HCT116 (cell line): ENCODE measurements around the gene FBRS. TPM values are rescaled to one million over a fixed set of nuclear protein-coding genes. Genes with fewer than 3 reads are reported as not detected.
"Not testable (repeated sequence)": the region's sequence is repeated elsewhere in the genome, so short reads cannot be mapped to it uniquely, and the experiment has no call there.

Source experiments
- ATAC-seq: fragments of 200-7000 bp; cut with Tn5 transposase; 2 replicates; pipeline ENCODE4 v1.9.1; 2020; ENCODE audit warnings: mild to moderate bottlenecking, moderate library complexity
- BruUV-seq: library from RNA; stranded (reverse); fragments of 400-500 nt; replicated peaks from 2 replicates; lab custom pipeline; 2021; lab: Mats Ljungman, UMichigan
- CTCF ChIA-PET: fragments of 300-600 bp; sonication (Branson Sonifier 250); formaldehyde crosslinking; loops from one replicate; lab custom pipeline; 2021; ENCODE audit warnings: antibody characterized with exemption; lab: Charles Lee
- POLR2A ChIA-PET: fragments of 300-600, 350-600 bp; sonication (Branson Sonifier 250); formaldehyde crosslinking; loops from one replicate; lab custom pipeline; 2021; ENCODE audit warnings: antibody characterized with exemption; lab: Charles Lee
- RAD21 ChIA-PET, 2 experiments: fragments of 300-600 bp; sonication (Branson Sonifier 250); formaldehyde crosslinking; loops; one replicate each; lab custom pipeline; 2023; ENCODE audit warnings: low total read pairs in 2 of 2; ENCODE audit not compliant: uncharacterized antibody in 2 of 2, unreplicated experiment in 2 of 2, low non-redundant PET in 1 of 2; lab: Charles Lee
- DNase-seq: peaks from one replicate; pipeline ENCODE4 v3.0.0-alpha.2; 2010; ENCODE audit warnings: low read depth, low spot score
- H2AFZ ChIP-seq: fragments of 200-600 bp; shearing (Covaris generic), sonication (generic); 2 replicates; pipeline ENCODE4 v1.6.1; 2017; ENCODE audit warnings: low read depth, mixed run types, mixed read lengths, antibody characterized with exemption, low read length; ENCODE audit not compliant: poor library complexity, severe bottlenecking
- H3K27ac ChIP-seq: 2 replicates; pipeline ENCODE4 v1.5.1; 2012; ENCODE audit warnings: low read depth, low read length
- H3K27me3 ChIP-seq: fragments of 200-600 bp; sonication (generic); 2 replicates; pipeline ENCODE4 v1.6.1; 2016; ENCODE audit warnings: mixed run types, low read length, mixed read lengths; ENCODE audit not compliant: insufficient read depth
- H3K36me3 ChIP-seq, 2 experiments: fragments of 200-500 bp in 1 of 2; fragments of 200-600 bp in 1 of 2; sonication (Bioruptor generic) in 1 of 2; sonication (generic) in 1 of 2; 2 replicates each; pipeline versions ENCODE4 v1.5.1 to v1.6.1; 2014 to 2016; ENCODE audit warnings: low read length in 2 of 2, inconsistent platforms in 1 of 2, mixed read lengths in 1 of 2, mixed run types in 1 of 2; ENCODE audit not compliant: insufficient read depth in 2 of 2, control insufficient read depth in 1 of 2
- H3K4me1 ChIP-seq, 2 experiments: fragments of 200-600 bp in 1 of 2; sonication (generic) in 1 of 2; 2 replicates each; pipeline versions ENCODE4 v1.5.1 to v1.6.1; 2012 to 2017; ENCODE audit warnings: low read length in 2 of 2, inconsistent platforms in 1 of 2, mild to moderate bottlenecking in 1 of 2, mixed read lengths in 1 of 2, mixed run types in 1 of 2, moderate library complexity in 1 of 2; ENCODE audit not compliant: insufficient read depth in 2 of 2, control insufficient read depth in 1 of 2
- H3K4me2 ChIP-seq: fragments of 200-600 bp; sonication (generic); 2 replicates; pipeline ENCODE4 v1.6.1; 2017; ENCODE audit warnings: mixed run types, low read length, mixed read lengths
- H3K4me3 ChIP-seq, 2 experiments: fragments of 200-600 bp in 1 of 2; sonication (generic) in 1 of 2; replicated peaks in 1 of 2; 2 replicates each; pipeline ENCODE4 v1.5.1; 2011 to 2016; ENCODE audit warnings: low read length in 2 of 2, control low read depth in 1 of 2, low read depth in 1 of 2, mild to moderate bottlenecking in 1 of 2, mixed read lengths in 1 of 2, mixed run types in 1 of 2
- H3K79me2 ChIP-seq: fragments of 200-600 bp; sonication (generic); 2 replicates; pipeline ENCODE4 v1.6.1; 2017; ENCODE audit warnings: mild to moderate bottlenecking, mixed run types, low read length, moderate library complexity, mixed read lengths; ENCODE audit not compliant: insufficient read depth
- H3K9ac ChIP-seq: fragments of 200-600 bp; sonication (generic); 2 replicates; pipeline ENCODE4 v1.6.1; 2016; ENCODE audit warnings: low read length, mixed read lengths
- H3K9me2 ChIP-seq: fragments of 200-600 bp; sonication (generic), shearing (Covaris generic); 2 replicates; pipeline ENCODE4 v1.6.1; 2017; ENCODE audit warnings: mixed run types, mild to moderate bottlenecking, moderate library complexity; ENCODE audit not compliant: insufficient read depth
- H3K9me3 ChIP-seq, 2 experiments: fragments of 200-500 bp in 1 of 2; fragments of 200-600 bp in 1 of 2; sonication (Bioruptor generic) in 1 of 2; sonication (generic) in 1 of 2; 2 replicates each; pipeline ENCODE4 v1.6.1; 2014 to 2017; ENCODE audit warnings: low read length in 2 of 2, mixed read lengths in 2 of 2, inconsistent platforms in 1 of 2, low read depth in 1 of 2, mild to moderate bottlenecking in 1 of 2, mixed run types in 1 of 2, moderate library complexity in 1 of 2; ENCODE audit not compliant: control insufficient read depth in 1 of 2, insufficient read depth in 1 of 2
- H4K20me1 ChIP-seq: fragments of 200-600 bp; sonication (generic), shearing (Covaris generic); 2 replicates; pipeline ENCODE4 v1.6.1; 2017; ENCODE audit warnings: mixed run types, mild to moderate bottlenecking, moderate library complexity; ENCODE audit not compliant: insufficient read depth
- CBX3 ChIP-seq: IDR thresholded peaks from 2 replicates; pipeline ENCODE4 v1.6.1; 2012; ENCODE audit warnings: low read depth
- EGR1 ChIP-seq: IDR thresholded peaks from 2 replicates; pipeline ENCODE4 v1.6.1; 2012; ENCODE audit warnings: low read depth
- EZH2phosphoT487 ChIP-seq: fragments of 200-600 bp; IDR thresholded peaks from 2 replicates; pipeline ENCODE4 v1.6.1; 2018; ENCODE audit warnings: antibody characterized with exemption, borderline replicate concordance
- JUND ChIP-seq: IDR thresholded peaks from 2 replicates; pipeline ENCODE4 v1.6.1; 2012
- MAX ChIP-seq: IDR thresholded peaks from 2 replicates; pipeline ENCODE4 v1.6.1; 2012
- POLR2A ChIP-seq: IDR thresholded peaks from 2 replicates; pipeline ENCODE4 v1.7.0; 2011; ENCODE audit warnings: borderline replicate concordance; ENCODE audit not compliant: insufficient read depth, insufficient read length; ENCODE audit errors: extremely low read depth
- RAD21 ChIP-seq: IDR thresholded peaks from 2 replicates; pipeline ENCODE4 v1.6.1; 2012; ENCODE audit warnings: low read depth, mild to moderate bottlenecking
- REST ChIP-seq: IDR thresholded peaks from 2 replicates; pipeline ENCODE4 v1.6.1; 2012; ENCODE audit warnings: low read depth
- SIN3A ChIP-seq: IDR thresholded peaks from 2 replicates; pipeline ENCODE4 v1.6.1; 2012; ENCODE audit warnings: low read depth
- SRF ChIP-seq: IDR thresholded peaks from 2 replicates; pipeline ENCODE4 v1.6.1; 2012; ENCODE audit warnings: low read depth
- TCF7L2 ChIP-seq: IDR thresholded peaks from 2 replicates; pipeline ENCODE4 v1.7.0; 2011; ENCODE audit warnings: borderline replicate concordance, inconsistent platforms; ENCODE audit not compliant: insufficient read depth, insufficient read length; ENCODE audit errors: extremely low read depth
- YY1 ChIP-seq: IDR thresholded peaks from 2 replicates; pipeline ENCODE4 v1.6.1; 2011; ENCODE audit warnings: low read length, low read depth, moderate library complexity, mild to moderate bottlenecking; ENCODE audit not compliant: insufficient replicate concordance; ENCODE audit errors: extremely low read depth
- intact Hi-C: fragments of 100-400 bp; cut with micrococcal nuclease; formaldehyde crosslinking; loops from 2 replicates; pipeline ENCODE4 v1.10.0; 2022
- total RNA-seq: library from RNA; stranded (reverse); gene quantifications from one replicate; pipeline ENCODE4 v1.2.1, GENCODE V29; 2021; ENCODE audit not compliant: unreplicated experiment
- TF ChIP-seq, protein P1 (sequence below): IDR thresholded peaks from 2 replicates; pipeline ENCODE4 v1.6.1; 2011; ENCODE audit warnings: mild to moderate bottlenecking, low read length, moderate library complexity; ENCODE audit not compliant: insufficient replicate concordance; ENCODE audit errors: extremely low read depth
- TF ChIP-seq, protein P2 (sequence below): IDR thresholded peaks from 2 replicates; pipeline ENCODE4 v1.6.1; 2012

FBRS gene
- total RNA-seq, 1 experiment from 2014 or later, result 65.3 TPM

- ChIA-PET POLR2A (interaction anchor here (0.7 kb wide), 1 partner anchor 178 kb away, joined by 3 read pairs; no protein-coding TSS in a partner anchor), CTCF (interaction anchor here (1.3 to 1.7 kb wide), 6 partner anchors 10 to 525 kb away, joined by 3 to 9 read pairs (median 4); partner anchors contain the start of genes DCTPP1 and PRR14)
- H2AFZ ChIP-seq, H3K9ac ChIP-seq, RAD21 ChIA-PET, H3K4me3 ChIP-seq, intact Hi-C loops, H3K27me3 ChIP-seq, ATAC-seq, BruUV-seq, H4K20me1 ChIP-seq, H3K27ac ChIP-seq, H3K9me3 ChIP-seq, H3K4me2 ChIP-seq, H3K36me3 ChIP-seq, DNase-seq, H3K9me2 ChIP-seq: not testable (repeated sequence)
- Histone ChIP-seq H3K4me1 (peaks cover 8 to 35% of the 10 kb centered on the region in 2 experiments; a peak in 3 of 4 replicates), H3K79me2 (peaks cover 13% of the 10 kb centered on the region)
Measured at GRCh38 chr16:30637139-30637538, 21.1 kb upstream of the FBRS start.

DNA sequence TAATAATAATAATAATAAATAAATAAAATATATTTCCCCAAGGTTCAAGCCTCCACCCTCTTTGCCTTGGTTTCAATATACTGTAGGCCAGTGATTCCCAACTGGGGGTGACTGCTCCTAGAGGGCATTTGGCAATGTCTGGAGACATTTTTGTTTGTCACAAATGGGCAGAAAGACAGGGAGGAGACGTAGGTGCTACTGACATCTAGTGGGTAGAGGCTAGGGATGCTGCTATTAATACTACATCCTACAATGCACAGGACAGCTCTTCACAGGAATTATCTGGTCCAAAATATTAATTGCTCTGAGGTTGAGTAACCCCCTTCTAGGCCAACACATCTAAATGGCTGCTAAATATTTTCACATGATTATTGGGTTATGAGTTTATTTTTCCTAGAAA, 20.3 kb upstream of the FBRS start:
- intact Hi-C loops, result no loop called here
- TF ChIP-seq REST (no peak), EZH2phosphoT487 (no peak), RAD21 (peak; percentile 91), YY1 (peak; percentile 27), SRF (no peak), EGR1 (no peak), MAX (no peak), POLR2A (no peak), CBX3 (peak; percentile 72), JUND (no peak), TCF7L2 (no peak), SIN3A (no peak)
- TF ChIP-seq, protein P1, sequence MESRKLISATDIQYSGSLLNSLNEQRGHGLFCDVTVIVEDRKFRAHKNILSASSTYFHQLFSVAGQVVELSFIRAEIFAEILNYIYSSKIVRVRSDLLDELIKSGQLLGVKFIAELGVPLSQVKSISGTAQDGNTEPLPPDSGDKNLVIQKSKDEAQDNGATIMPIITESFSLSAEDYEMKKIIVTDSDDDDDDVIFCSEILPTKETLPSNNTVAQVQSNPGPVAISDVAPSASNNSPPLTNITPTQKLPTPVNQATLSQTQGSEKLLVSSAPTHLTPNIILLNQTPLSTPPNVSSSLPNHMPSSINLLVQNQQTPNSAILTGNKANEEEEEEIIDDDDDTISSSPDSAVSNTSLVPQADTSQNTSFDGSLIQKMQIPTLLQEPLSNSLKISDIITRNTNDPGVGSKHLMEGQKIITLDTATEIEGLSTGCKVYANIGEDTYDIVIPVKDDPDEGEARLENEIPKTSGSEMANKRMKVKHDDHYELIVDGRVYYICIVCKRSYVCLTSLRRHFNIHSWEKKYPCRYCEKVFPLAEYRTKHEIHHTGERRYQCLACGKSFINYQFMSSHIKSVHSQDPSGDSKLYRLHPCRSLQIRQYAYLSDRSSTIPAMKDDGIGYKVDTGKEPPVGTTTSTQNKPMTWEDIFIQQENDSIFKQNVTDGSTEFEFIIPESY, result no peak
- TF ChIP-seq, protein P2, sequence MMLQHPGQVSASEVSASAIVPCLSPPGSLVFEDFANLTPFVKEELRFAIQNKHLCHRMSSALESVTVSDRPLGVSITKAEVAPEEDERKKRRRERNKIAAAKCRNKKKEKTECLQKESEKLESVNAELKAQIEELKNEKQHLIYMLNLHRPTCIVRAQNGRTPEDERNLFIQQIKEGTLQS, result no peak

More for the DNA sequence above, 20.3 kb upstream of the FBRS start:
- POLR2A ChIA-PET, result interaction anchor here (0.7 kb wide), 1 partner anchor 179 kb away, joined by 3 read pairs; no protein-coding TSS in a partner anchor
- no TSS peak for BruUV-seq
- no peaks in the 10 kb centered on the region for H3K9me2 ChIP-seq
- H3K27ac ChIP-seq, result no peak overlapping the region
- H3K9ac ChIP-seq, result no peak overlapping the region
- peaks cover 8 to 35% of the 10 kb centered on the region in 2 experiments; a peak in 3 of 4 replicates for H3K4me1 ChIP-seq
- no peaks in the 10 kb centered on the region for H3K9me3 ChIP-seq
- H4K20me1 ChIP-seq, result no peaks in the 10 kb centered on the region
- no peaks in the 10 kb centered on the region for H3K36me3 ChIP-seq
- no peak overlapping the region for H2AFZ ChIP-seq
- no peak overlapping the region for H3K4me3 ChIP-seq
- H3K79me2 ChIP-seq, result peaks cover 13% of the 10 kb centered on the region
- ATAC-seq, result peak; percentile 65
- peak; percentile 62 for DNase-seq
- CTCF ChIA-PET, result interaction anchor here (1.3 to 1.7 kb wide), 6 partner anchors 11 to 526 kb away, joined by 3 to 9 read pairs (median 4); partner anchors contain the start of genes DCTPP1 and PRR14
- H3K4me2 ChIP-seq, result no peak overlapping the region; the same call in 1 of the 2 replicates
- H3K27me3 ChIP-seq, result no peaks in the 10 kb centered on the region
- RAD21 ChIA-PET, result interaction anchor here in 1 of 2 experiments (0.6 kb wide), 1 partner anchor 160 kb away, joined by 3 read pairs; no protein-coding TSS in a partner anchor
